CD4-positive, alpha-beta T cell treated with Interleukin-15 for 4 hours (primary cell): ENCODE measurements around the gene CDHR2.

Source experiments
- DNase-seq: peaks from one replicate; pipeline ENCODE4 v3.0.0-alpha.2; 2020; ENCODE audit warnings: low spot score

Gene CDHR2, protein sequence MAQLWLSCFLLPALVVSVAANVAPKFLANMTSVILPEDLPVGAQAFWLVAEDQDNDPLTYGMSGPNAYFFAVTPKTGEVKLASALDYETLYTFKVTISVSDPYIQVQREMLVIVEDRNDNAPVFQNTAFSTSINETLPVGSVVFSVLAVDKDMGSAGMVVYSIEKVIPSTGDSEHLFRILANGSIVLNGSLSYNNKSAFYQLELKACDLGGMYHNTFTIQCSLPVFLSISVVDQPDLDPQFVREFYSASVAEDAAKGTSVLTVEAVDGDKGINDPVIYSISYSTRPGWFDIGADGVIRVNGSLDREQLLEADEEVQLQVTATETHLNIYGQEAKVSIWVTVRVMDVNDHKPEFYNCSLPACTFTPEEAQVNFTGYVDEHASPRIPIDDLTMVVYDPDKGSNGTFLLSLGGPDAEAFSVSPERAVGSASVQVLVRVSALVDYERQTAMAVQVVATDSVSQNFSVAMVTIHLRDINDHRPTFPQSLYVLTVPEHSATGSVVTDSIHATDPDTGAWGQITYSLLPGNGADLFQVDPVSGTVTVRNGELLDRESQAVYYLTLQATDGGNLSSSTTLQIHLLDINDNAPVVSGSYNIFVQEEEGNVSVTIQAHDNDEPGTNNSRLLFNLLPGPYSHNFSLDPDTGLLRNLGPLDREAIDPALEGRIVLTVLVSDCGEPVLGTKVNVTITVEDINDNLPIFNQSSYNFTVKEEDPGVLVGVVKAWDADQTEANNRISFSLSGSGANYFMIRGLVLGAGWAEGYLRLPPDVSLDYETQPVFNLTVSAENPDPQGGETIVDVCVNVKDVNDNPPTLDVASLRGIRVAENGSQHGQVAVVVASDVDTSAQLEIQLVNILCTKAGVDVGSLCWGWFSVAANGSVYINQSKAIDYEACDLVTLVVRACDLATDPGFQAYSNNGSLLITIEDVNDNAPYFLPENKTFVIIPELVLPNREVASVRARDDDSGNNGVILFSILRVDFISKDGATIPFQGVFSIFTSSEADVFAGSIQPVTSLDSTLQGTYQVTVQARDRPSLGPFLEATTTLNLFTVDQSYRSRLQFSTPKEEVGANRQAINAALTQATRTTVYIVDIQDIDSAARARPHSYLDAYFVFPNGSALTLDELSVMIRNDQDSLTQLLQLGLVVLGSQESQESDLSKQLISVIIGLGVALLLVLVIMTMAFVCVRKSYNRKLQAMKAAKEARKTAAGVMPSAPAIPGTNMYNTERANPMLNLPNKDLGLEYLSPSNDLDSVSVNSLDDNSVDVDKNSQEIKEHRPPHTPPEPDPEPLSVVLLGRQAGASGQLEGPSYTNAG (N-terminal part only)

DNA sequence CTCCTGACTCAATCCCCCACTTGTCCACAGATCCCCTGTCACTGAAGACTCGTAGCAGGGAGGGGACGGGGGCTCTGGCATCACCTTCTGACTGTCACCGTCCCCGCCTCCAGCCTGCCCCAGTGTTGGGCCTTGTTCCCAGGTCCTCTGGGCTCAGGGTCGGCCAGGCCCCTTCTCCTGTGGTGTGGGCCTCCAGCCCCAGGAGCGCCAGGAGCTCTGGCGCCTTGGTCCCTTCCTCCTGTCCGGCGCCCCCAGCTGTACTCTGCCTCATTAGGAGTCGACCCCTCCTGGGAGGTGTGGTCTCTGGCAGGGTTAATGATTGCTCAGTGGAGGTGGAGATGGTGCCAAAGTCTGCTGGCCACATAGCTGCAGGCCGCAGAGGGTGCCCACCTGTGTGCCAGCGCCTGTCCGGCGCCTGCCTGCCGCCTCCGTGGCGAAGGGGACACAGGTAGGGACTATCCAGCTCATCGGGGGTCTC lies at the start of gene CDHR2:
TSS of gene CDHR2 (plus strand) at position 376 of the 478 bp plus-strand sequence. CDS start 16,011 bp downstream, outside the sequence.
- no peak for DNase-seq

DNA sequence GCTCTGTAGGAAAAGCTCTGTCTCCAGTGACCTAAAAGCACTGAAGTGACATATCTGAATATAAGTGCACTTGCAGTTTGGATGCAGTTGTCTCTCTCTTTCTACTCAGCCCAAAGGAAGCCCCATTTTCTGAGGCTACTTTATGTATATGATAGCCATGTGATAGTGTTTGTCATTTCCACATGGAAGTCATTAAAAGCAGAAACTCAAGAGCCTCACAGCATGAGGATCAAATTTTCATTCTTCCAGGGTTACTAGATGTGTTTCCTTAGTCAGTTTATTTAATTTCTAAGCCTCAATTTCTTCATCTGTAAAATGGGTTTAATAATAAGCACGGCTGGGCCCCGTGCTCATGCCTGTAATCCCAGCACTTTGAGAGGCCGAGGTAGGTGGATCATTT lies 48.6 kb upstream of the CDHR2 start:
- no peak for DNase-seq

DNA sequence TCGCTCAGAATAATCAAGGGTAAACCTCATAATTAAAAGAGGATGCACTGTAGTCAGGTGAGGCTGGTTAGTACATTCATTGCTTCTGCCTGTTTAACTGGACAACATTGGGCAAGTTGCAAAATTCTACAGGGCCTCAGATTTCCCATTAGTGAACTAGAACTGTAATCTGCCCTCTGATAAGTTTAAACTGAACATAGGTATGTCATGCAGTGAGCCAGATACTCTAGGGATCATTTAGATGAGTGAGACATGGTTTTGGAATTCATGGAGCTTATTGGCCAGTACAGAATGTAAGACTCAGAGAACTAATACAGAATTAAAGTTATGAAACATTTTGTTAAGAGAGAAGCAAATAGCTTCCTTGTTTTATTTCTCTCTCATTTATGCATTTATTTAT lies 47.8 kb upstream of the CDHR2 start:
- no peak for DNase-seq

- DNase-seq: no peak
Measured at GRCh38 chr5:176503496-176503895, 45.6 kb upstream of the CDHR2 start.

- no peak for DNase-seq
Measured at GRCh38 chr5:176507911-176508310, 41.2 kb upstream of the CDHR2 start.

- DNase-seq: no peak
Measured at GRCh38 chr5:176508603-176509002, 40.5 kb upstream of the CDHR2 start.

- no peak for DNase-seq
Measured at GRCh38 chr5:176513788-176514187, 35.4 kb upstream of the CDHR2 start.

GRCh38 chr5:176514244-176514950 lies 34.7 kb upstream of the CDHR2 start:
- DNase-seq: no peak

- no peak for DNase-seq
Measured at GRCh38 chr5:176515396-176515795, 33.7 kb upstream of the CDHR2 start.

DNA sequence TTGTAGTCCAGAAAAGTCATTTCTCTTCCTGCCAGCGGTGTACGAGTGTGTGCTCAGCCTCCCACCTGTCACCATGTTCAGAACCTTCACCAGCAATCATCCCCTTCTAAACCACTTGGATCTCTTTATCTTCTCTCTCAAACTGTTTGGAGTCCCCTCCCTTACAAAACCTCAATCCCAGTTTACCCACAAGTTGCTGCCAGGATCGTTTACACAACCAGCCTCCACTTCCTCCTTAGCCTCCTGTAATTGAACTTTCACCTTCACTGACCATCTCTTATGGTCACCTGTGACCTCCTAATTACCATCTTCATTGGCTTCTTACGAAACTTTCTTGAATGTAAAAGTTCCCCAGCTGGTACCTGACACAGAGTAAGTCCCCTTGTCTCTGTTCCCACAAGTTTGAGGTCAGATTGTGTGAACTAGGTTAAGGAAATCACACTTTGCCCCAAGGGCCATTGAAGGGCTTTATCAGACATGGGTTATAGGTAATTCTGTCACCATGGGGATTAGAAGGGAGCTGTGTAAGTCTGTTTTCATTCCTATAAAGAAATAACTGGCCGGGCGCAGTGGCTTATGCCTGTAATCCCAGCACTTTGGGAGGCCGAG lies 32.0 kb upstream of the CDHR2 start:
- DNase-seq: no peak

- DNase-seq: no peak
Measured at GRCh38 chr5:176519810-176520720, 29.1 kb upstream of the CDHR2 start.

GRCh38 chr5:176521286-176521685 lies 27.9 kb upstream of the CDHR2 start:
- DNase-seq: no peak

GRCh38 chr5:176521699-176522263 lies 27.4 kb upstream of the CDHR2 start:
- DNase-seq: no peak

DNA sequence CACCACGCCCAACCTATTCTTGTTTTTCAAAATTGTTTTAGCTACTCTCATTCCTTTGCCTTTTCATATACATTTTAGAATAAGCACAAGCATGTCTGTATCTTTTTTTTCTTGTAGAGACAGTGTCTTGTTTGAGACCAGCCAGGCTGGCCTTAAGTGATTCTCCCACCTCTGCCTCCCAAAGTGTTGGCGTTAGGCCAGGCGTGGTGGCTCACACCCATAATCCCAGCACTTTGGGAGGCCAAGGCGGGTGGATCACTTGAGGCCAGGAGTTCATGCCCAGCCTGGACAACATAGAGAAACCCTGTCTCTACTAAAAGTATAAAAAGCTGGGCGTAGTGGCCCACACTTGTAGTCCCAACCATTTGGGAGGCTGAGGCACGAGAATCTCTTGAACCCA lies 25.0 kb upstream of the CDHR2 start:
- DNase-seq: no peak

DNA sequence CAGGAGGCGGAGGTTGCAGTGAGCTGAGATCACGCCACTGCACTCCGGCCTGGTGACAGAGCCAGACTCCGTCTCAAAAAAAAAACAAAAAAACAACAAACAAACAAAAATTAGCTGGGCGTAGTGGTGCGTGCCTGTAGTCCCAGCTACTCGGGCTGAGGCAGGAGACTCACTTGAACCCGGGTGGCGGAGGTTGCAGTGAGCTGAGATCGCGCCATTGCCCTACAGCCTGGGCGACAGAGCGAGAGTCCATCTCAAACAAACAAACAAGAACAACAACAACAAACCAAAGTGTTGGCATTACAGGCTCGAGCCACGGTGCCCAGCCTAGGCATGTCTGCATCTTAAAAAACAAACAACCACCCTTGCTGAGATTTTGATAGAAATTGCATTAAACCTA lies 24.2 kb upstream of the CDHR2 start:
- DNase-seq: no peak

- DNase-seq: no peak
Measured at GRCh38 chr5:176525677-176526076, 23.5 kb upstream of the CDHR2 start.

DNA sequence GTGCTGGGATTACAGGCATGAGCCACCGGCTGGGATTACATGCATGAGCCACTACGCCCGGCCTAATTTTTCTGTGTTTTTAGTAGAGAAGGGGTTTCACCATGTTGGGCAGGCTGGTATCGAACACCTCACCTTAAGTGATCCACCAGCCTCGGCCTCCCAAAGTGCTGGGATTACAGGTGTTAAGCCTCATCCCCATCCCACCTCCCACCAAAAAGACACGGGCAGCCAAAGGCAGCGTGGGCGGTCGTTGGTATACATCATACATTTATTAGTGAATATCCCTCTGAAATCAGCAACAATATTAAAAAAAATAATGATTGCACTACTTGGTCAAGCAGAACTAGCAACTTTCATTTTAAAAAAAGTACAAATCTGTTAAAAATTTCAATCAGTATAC lies 22.7 kb upstream of the CDHR2 start:
- DNase-seq: no peak

- DNase-seq: no peak
Measured at GRCh38 chr5:176527246-176528222, 21.6 kb upstream of the CDHR2 start.
